NCI-H526 (cell line): Measurements from ENCODE around the gene CCDC88C.

Experiments
- DNase-seq, 2 experiments: peaks; one replicate each; lab custom pipeline; 2025; lab: John Stamatoyannopoulos, UW

The CCDC88C gene

DNA sequence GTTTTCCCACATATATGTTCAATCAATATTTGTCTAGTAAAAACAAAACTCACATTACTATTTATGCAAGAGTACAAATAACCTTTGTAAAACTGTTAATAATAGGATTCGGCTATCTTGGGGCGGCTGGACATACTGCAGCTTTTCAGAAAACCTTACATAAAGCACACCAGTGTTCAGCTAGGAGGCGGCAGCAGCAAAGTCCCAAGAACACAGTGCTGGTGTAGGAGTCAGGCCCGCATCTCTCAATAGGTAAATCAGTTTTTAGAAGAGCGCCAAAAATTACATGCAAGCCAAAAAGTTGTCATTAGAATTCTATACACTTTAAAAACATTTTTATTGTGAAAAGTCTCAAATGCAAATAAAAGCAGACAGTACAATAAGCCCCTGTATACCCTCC, 37.5 kb downstream of the CCDC88C start:
- no peak for DNase-seq

DNA sequence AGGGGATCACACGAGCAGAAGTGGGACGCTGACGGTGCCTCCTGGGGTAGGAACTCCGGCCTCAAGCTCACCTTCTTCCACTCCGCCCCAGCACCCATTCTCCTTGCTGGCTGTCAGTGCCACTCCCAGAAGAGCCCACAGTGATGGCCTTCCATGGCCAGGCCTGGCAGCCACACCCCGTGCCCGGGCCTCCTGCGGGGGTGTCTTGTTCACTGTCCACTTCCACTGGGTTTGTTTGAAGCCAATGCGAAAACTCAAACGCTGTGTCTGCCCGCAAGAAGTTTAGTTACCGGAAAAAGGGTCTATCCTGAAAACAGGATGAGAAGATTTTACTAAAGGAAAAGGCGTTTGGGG, 38.1 kb downstream of the CCDC88C start:
- DNase-seq: no peak

GRCh38 chr14:91378930-91379578, 38.6 kb downstream of the CCDC88C start:
- no peak for DNase-seq

GRCh38 chr14:91377700-91378652, 39.6 kb downstream of the CCDC88C start:
- no peak for DNase-seq

GRCh38 chr14:91376547-91377477, 40.8 kb downstream of the CCDC88C start:
- peak in 1 of 2 experiments; percentile 23 for DNase-seq

DNA sequence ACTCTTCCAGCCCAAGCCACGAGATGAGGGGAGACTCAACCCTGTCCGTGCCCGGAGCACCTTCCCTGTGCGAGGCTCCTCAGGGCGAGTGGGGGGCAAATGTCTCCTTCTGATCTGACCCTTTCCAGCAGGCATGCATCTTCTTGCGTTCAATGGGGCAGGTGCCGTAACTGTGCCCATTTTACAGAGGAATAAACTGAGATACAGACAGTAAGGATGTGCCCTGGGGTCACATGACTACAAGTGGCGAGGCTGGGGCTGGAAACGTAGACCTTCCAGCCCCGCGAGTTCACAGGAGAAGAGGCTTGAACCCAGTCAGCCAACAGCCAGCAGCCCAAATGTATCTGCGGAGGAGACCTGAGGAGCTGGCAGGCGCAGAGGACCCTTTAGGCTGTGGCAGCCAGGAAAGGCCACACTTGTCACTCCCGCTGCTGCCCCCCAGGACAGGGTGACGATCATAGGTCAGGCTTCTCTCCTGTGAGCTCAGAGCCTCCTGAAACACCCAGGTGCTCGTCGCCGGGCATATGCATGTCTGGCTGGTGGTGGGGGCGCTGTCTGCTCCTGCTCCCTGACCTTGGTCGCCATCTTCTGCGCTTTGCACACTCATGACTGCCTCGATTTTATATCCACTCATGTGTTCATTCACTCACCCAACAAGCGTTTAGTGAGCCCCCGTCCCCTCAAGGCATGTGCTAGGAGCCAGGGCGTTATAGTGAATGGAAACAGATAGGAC, 41.7 kb downstream of the CCDC88C start:
- no peak for DNase-seq

DNA sequence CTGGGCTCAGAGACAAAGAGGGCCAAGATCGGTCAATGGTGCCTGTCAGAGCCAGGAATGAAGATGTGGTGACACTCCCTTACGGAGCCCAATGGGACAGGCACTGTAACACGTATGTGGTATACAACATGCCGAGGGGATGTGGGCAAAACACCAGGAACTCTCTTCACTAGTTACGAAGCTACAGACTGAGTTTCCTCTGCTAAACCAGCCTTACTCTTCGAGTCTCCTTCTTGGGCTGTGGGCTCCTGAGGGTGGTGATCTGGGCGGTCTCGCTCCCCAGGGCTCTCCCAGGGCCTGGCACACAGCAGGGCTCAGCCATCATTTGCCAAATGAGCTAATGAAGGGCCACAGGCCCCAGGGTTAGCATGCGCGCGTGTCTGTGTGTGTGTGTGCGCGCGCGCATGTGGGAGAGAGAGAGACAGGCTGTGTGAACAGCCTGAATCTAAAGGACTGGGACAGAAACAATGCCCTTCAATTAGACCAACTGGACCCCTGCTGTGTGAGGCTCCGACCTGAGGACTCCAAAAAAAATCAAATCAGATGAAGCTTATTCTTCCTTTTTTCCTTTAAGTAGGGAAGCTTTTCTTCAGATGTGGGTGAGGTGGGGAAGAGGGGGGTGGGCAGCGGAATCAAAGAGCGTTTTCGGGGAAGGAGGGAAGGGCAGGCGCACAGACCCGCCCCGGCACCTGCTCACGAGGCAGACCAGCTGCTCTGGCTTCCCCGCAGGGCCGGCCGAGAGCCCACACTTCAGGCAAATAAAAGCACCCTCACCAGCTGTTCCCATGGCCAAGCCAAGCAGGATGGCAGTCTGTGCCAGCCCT, 42.5 kb downstream of the CCDC88C start:
- peak in 1 of 2 experiments; percentile 38 for DNase-seq

- no peak for DNase-seq
Measured at GRCh38 chr14:91374287-91374878, 43.2 kb downstream of the CCDC88C start.

- no peak for DNase-seq
Measured at GRCh38 chr14:91373591-91374254, 43.9 kb downstream of the CCDC88C start.

GRCh38 chr14:91372671-91373495, 44.7 kb downstream of the CCDC88C start:
- DNase-seq: peak in 1 of 2 experiments; percentile 34

GRCh38 chr14:91371990-91372375, 45.6 kb downstream of the CCDC88C start:
- no peak for DNase-seq

- no peak for DNase-seq
Measured at GRCh38 chr14:91371011-91371989, 46.3 kb downstream of the CCDC88C start.

- DNase-seq: no peak
Measured at GRCh38 chr14:91369628-91370445, 47.8 kb downstream of the CCDC88C start.

- no peak for DNase-seq
Measured at GRCh38 chr14:91368776-91369416, 48.7 kb downstream of the CCDC88C start.

DNA sequence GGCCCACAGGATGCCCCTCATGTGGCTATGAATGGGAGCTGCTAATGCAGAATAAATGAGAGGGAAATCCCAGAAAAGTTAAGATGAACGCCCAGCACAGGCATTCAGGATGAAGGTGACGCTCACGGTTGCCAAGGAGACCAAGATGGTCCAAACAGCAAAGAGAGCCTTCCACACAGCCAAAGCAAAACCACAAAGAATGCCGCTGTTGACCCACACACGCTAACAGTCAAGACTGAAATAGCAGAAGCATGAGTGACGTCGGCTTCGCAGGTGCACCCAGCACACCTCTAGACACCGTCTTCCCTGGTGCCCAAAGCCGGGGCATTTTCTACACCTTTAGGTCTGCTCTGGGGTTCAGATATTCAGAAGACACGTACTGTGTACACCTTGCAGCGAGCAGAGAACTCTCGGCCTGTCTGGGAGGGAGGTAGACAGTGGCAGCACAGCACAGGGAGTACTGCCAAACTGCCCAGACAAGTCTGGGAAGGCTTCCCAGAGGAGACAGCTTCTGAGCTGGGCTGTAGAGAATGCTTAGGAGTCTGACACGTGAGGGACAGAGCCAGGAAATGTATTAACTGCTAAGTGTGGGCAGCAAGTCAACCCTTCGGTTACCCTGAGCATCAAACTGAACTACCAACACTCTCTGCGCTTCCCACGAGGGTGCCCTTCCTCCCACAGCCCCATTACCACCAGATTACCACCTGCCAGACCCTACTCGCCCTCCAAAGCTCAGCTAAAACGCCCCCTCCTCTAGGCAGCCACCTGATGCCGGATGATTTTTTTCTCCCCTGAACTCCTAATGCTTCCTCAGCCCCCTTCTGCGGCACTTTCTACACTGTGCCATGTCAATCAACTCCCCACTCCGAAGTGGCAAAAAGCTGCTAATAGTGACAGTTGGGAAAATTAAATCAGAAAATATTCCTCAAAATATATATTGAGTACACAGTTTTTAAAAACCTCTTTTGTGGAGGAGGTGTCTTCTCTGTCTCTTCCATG, 50.1 kb downstream of the CCDC88C start:
- DNase-seq: no peak
